NCI-H2227 (cell line): ENCODE results near the gene ZBTB20.

Experiments used
- DNase-seq: peaks from one replicate; lab custom pipeline; 2025; ENCODE audit not compliant: unreplicated experiment; lab: John Stamatoyannopoulos, UW

Gene ZBTB20

DNA sequence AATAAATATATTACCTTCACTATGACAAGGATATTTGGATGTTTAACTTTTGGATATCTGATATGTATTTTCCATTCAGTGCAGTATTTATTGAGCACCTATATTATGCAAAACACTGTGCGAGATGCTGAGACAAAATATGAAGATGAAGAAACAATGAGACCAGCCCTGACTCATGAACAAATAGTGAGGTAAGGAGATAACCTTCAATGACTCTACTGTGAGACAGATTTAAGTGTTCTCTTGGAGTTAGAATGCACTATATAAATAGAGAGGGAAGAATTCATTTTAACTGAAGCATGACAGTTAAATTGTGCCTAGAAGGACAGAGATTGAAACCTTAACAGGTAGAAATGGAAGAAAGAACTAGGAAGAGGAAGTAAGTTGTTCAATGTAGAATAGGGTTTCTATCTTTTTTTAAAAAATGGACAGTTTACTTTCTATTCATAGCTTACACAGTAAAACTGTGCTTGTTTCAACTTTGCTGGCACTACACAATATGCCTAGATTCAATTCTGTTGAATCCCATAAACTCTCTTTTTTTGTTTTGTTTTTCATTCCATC, 124.2 kb downstream of the ZBTB20 start:
- DNase-seq = no peak

- no peak for DNase-seq
These were observed 124.9 kb downstream of the ZBTB20 start for GRCh38 chr3:115022199-115022598.

DNA sequence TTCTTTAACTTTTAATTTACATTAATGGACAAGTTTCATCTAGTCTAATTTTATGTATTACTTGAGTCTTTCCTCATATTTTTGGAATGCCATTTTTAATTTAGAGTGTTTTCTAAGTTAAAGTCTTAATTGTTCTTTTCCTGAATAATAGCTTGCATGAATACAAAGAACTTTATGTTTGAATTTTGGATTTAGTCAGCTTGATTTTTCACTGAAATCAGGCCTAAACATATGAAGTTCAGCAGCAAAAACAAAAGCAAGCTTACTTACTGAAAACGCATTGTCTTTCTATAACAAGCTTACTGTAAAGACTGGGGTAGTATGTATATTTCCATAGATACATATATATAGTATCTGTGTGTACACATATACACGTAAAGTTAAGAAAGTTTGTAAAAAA, 126.0 kb downstream of the ZBTB20 start:
- DNase-seq = no peak

DNA sequence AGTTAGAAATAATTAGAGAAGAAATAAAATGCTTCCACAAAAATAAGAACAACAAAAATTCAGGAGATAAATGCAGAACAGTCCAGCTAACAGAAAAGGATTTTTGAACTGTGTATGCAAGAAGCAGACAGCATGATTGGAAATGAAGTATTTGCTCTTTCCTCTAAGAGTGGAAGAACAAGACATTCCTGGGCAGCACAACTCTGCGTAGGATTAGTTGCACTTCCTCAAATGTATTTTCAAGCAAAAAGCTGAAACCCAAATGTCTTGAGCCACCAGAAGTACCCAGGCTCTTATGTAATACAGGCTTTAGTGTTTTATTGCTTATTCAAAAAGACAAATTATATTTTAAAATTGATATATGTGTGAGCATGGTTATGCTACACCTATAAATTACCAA, 127.2 kb downstream of the ZBTB20 start:
- no peak for DNase-seq

DNA sequence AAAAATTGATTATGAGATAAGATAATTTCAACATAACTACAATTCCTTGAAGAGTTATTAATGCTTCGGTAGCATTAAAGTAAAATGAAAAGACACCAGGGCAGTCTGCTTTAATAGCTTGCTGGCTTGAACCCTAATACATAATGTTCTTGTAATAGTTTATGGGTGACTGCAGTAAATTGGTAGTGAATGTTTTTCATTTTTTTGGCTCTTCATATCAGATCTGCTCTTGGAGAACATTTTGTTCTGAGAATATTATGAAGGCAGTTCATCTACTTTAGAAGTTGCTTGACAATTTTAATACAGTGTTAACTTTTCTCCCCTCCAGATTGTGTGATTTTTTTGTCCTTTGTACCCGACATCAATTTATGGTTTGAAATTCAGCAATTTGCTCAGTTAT, 128.4 kb downstream of the ZBTB20 start:
- DNase-seq = no peak

GRCh38 chr3:115007966-115008365, 139.1 kb downstream of the ZBTB20 start:
- DNase-seq = no peak

- no peak for DNase-seq
These were observed 142.6 kb downstream of the ZBTB20 start for GRCh38 chr3:115004201-115005140.

DNA sequence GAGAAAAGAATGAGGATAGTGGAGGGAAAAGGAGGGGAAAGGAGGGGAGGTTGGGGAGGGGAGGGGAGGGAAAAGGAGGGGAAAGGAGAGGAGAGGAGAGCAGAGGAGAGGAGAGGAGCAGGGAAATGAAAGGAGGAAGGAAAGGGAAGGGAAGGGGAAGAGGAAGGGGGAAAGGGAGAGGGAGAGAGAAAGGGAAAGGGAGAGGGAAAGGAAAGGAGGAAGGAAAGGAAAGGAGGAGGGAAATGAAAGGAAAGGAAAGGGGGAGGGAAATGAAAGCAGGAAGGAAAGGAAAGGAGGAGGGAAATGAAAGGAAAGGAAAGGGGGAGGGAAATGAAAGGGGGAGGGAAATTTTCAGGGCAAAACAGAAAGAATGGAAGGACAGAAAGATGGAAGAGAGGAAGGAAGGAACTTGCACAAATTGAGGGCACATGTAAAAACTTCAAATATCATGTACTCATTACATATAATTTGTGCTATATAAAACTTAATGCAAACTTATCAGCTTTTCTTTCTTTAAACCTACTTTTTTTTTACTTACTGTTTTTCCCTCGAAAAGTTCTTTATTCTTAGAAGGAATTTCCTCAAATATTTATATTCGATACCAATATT, 148.0 kb downstream of the ZBTB20 start:
- no peak for DNase-seq

- DNase-seq = no peak
These were observed 152.3 kb downstream of the ZBTB20 start for GRCh38 chr3:114994554-114995341.

- no peak for DNase-seq
These were observed 161.3 kb downstream of the ZBTB20 start for GRCh38 chr3:114985776-114986175.

GRCh38 chr3:114983248-114983647, 163.8 kb downstream of the ZBTB20 start:
- DNase-seq = no peak

DNA sequence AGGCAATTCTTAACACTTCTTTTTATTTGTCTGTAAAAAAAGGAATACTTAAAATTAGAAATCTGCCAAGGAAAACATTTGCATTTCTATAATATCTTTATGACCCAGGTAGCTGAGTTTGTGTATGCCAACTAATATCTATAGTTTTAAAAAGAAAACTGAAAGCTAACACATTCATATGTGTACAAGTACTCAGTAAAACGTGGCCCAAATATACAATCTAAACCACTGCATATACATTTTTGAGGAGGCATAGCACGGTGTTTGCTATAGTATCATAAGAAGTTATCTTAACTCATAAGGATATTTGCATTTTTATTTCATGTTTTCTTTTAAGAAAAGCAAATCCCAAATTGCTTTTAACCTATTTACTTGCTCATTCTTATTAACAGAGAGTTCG, 172.7 kb downstream of the ZBTB20 start:
- no peak for DNase-seq

DNA sequence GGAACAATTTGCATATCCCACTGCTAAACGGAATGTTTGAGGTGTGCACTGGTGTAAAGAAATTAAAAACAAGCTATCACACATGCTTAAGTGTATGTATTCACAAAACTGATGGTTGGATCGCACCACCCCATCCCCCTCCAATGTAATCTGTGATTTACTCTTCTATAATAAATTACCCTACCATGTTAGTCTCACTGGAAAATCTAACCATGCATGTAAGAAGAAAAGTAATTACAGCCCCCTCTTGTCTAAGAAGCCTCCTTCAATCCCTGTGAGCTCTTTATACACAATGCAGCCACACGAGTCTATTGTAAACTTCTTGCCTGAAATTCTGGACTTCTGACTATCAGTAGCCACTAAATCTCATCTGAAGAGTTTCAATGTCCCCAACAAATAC, 173.6 kb downstream of the ZBTB20 start:
- DNase-seq = no peak

- DNase-seq = no peak
These were observed 179.9 kb downstream of the ZBTB20 start for GRCh38 chr3:114967168-114967567.

DNA sequence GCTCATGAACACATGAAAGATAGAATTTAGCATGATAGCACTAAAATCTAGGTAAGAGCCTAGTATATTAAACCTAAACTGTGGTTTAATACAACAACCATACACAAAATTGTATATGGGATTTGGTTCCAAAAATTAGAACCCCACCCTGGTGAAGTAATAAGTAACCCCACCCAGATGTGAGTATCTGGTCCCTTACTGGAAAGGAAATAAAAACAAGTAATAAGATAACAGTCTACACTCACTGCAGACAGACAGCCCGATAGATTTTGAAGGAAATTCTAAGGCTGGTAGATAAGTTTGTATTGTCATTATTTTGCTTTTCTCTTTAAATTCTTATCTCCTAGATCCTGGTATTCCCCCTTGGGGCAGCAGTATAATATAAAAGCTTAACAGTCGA, 184.9 kb downstream of the ZBTB20 start:
- DNase-seq = no peak

GRCh38 chr3:114958930-114959329, 188.2 kb downstream of the ZBTB20 start:
- DNase-seq = no peak

DNA sequence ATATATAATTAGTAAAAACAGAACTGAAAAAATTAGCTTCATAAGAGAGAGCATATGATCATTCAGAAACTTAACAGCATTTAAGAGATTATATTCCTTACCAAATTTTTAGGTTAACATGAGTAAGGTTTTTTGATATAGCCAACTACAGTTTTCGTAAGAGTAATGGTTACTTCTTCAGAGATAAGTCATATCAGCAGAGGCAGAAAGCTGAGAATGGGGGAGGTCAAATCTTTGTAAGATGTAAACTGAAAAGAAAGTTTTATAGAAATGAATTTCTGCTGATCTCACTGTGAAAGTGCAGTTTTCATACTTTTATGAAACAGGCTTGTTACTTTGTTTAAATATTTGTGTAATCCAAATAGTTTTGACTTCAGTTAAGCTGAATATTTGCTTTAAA, 193.3 kb downstream of the ZBTB20 start:
- no peak for DNase-seq

- DNase-seq = no peak
These were observed 193.8 kb downstream of the ZBTB20 start for GRCh38 chr3:114953215-114953799.

GRCh38 chr3:114942773-114943172, 204.3 kb downstream of the ZBTB20 start:
- no peak for DNase-seq

GRCh38 chr3:114941626-114942309, 205.3 kb downstream of the ZBTB20 start:
- no peak for DNase-seq
